ENCODE data around the gene DARS1. TPM values are rescaled to one million over a fixed set of nuclear protein-coding genes. Genes with fewer than 3 reads are reported as not detected.

The DARS1 gene
- total RNA-seq, 4 donors from 2014 or later: 58.7 to 73.6 (median 65.7) TPM

- no peak for DNase-seq (ENCODE audit: low spot score in 2 of 2)
- TF ChIP-seq, protein P1, sequence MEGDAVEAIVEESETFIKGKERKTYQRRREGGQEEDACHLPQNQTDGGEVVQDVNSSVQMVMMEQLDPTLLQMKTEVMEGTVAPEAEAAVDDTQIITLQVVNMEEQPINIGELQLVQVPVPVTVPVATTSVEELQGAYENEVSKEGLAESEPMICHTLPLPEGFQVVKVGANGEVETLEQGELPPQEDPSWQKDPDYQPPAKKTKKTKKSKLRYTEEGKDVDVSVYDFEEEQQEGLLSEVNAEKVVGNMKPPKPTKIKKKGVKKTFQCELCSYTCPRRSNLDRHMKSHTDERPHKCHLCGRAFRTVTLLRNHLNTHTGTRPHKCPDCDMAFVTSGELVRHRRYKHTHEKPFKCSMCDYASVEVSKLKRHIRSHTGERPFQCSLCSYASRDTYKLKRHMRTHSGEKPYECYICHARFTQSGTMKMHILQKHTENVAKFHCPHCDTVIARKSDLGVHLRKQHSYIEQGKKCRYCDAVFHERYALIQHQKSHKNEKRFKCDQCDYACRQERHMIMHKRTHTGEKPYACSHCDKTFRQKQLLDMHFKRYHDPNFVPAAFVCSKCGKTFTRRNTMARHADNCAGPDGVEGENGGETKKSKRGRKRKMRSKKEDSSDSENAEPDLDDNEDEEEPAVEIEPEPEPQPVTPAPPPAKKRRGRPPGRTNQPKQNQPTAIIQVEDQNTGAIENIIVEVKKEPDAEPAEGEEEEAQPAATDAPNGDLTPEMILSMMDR (IDR thresholded peaks at IDR 0.05): no peak
- TF ChIP-seq POLR2A (IDR thresholded peaks at IDR 0.05): no peak
- H3K4me3 ChIP-seq (ENCODE audit: low read depth, poor library complexity, severe bottlenecking): no peak overlapping the region
- intact Hi-C loops (cut with DNase I; ENCODE audit: low total_unique reads): no loop called here
These were observed 8.0 kb upstream of the DARS1 start for GRCh38 chr2:135993421-135993820.

GRCh38 chr2:135991861-135992260 lies 6.4 kb upstream of the DARS1 start:
- H3K4me3 ChIP-seq (ENCODE audit: low read depth, poor library complexity, severe bottlenecking): no peak overlapping the region
- WGBS, 2 donors: 91 to 92% methylated on average over 4 of the region's 4 CpGs
- intact Hi-C loops (cut with DNase I; ENCODE audit: low total_unique reads): no loop called here
- no peak for TF ChIP-seq POLR2A (IDR thresholded peaks at IDR 0.05)
- TF ChIP-seq, protein P1 (IDR thresholded peaks at IDR 0.05): no peak
- DNase-seq (ENCODE audit: low spot score in 2 of 2): no peak

- H3K4me3 ChIP-seq (ENCODE audit: low read depth, poor library complexity, severe bottlenecking): no peak overlapping the region
- TF ChIP-seq, protein P1 (IDR thresholded peaks at IDR 0.05): no peak
- TF ChIP-seq POLR2A (IDR thresholded peaks at IDR 0.05): no peak
- intact Hi-C loops (cut with DNase I; ENCODE audit: low total_unique reads): no loop called here
- no peak for DNase-seq (ENCODE audit: low spot score in 2 of 2)
- 84 to 95% methylated on average over 2 of the region's 2 CpGs for WGBS, 2 donors
These were observed 2.0 kb upstream of the DARS1 start for GRCh38 chr2:135987441-135987840.

GRCh38 chr2:135986507-135986906 lies 1.1 kb upstream of the DARS1 start:
- WGBS, 2 donors: 94 to 97% methylated on average over 5 of the region's 5 CpGs
- H3K4me3 ChIP-seq (ENCODE audit: low read depth, poor library complexity, severe bottlenecking): no peak overlapping the region
- intact Hi-C loops (cut with DNase I; ENCODE audit: low total_unique reads): no loop called here
- TF ChIP-seq, protein P1 (IDR thresholded peaks at IDR 0.05): no peak
- no peak for TF ChIP-seq POLR2A (IDR thresholded peaks at IDR 0.05)
- DNase-seq (ENCODE audit: low spot score in 2 of 2): no peak

DNA sequence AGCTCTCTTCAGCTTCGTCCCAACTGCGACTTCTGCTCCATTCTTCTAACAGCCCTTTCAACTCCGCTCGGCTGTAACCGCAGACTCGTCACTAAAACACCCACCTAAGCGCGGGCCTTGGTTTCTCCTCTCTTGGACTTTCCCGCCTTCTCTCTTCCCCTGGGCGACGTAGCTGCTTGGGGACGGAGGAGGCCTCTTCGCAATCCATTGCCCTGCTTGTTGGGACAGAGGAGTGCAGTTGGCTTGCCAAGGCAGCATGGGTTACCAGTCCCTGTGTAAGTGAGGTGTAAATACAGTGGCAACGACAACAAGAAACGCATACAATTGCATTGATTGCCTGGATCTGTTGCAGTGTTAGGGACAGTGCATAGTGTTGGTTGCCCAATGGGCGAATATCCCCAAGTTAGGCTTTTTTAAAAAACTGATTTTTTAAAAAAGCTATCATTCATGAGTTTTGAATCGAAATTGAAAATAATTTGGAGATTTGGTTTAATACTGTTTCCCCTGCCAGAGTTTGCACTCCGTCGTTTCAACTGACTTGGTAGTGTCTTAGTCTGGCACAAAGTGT lies 484 bp upstream of the DARS1 start:
- peak overlapping the region; percentile 98 for H3K4me3 ChIP-seq (ENCODE audit: low read depth, poor library complexity, severe bottlenecking)
- DNase-seq (ENCODE audit: low spot score in 2 of 2): no peak
- no peak for TF ChIP-seq POLR2A (IDR thresholded peaks at IDR 0.05)
- TF ChIP-seq, protein P1 (IDR thresholded peaks at IDR 0.05): no peak
- WGBS, 2 donors: 19 to 20% methylated on average over 19 of the region's 19 CpGs
- intact Hi-C loops (cut with DNase I; ENCODE audit: low total_unique reads): no loop called here
